ENCODE results near the gene CCNG2.

Gene CCNG2

GRCh38 chr4:77204621-77205020 is 47.6 kb downstream of the CCNG2 start:
- DNase-seq (ENCODE audit: low read depth): no peak

GRCh38 chr4:77209012-77209411 is 52.0 kb downstream of the CCNG2 start:
- DNase-seq (ENCODE audit: low read depth): no peak

- no peak for DNase-seq (ENCODE audit: low read depth)
Observed at GRCh38 chr4:77209936-77210335, 52.9 kb downstream of the CCNG2 start.

GRCh38 chr4:77215107-77215506 is 58.1 kb downstream of the CCNG2 start:
- DNase-seq (ENCODE audit: low read depth): no peak

GRCh38 chr4:77217526-77217925 is 60.5 kb downstream of the CCNG2 start:
- DNase-seq (ENCODE audit: low read depth): no peak

GRCh38 chr4:77219266-77219665 is 62.3 kb downstream of the CCNG2 start:
- DNase-seq (ENCODE audit: low read depth): no peak

All from HS-5 (cell line).